Inflammatory macrophage treated with lipopolysaccharide for 4 hours (primary cell): ENCODE results near the gene TM9SF2.
"Not testable (repeated sequence)": the region's sequence is repeated elsewhere in the genome, so short reads cannot be mapped to it uniquely, and the experiment has no call there.

ENCODE experiments used
- DNase-seq: peaks from one replicate; pipeline ENCODE4 v3.0.0-alpha.2; 2020

Gene TM9SF2

DNA sequence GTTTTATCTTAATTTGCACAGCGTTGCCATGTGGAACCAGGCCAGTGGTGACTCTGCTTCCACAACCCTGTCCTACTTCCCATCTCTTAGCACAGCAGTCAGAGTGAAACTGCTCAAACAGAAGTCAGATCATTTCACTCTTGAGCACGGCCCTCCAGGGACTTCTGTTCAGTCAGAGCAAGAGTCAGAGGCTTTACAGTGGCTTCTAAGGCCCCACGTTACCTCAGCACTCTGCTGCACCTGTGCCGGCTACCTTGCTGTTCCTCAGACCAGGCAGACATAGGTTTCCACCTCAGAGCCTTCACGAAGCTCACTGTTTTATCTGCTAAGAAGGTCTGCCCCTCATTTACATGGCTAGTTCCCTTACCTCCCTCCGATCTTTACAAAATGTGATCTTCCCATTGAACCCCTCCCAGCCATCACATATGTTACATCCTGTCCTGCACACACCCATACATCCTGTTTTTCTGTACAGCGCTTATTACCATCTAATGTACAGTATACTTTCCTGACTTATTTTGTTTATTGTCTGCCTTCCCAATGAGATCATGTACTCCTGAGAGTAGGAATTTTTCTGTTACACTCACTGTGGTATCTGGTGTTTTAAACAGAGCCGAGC is 41.6 kb downstream of the TM9SF2 start:
- DNase-seq, result peak; percentile 72

DNA sequence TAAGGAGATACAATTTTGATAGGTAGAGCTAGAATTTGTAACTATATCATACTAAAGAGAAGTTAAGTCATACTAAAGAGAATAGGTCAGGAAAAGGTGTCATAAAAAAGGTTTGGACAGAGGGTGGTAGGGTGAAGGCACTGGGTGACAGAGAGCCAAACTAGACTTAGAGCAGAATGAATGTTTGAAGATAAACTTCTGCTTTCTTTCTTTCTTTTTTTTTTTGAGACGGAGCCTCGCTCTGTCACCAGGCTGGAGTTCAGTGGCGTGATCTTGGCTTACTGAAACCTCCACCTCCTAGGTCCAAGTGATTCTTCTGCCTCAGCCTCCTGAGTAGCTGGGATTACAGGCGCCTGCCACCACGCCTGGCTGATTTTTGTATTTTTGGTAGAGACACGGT is 44.1 kb downstream of the TM9SF2 start:
- DNase-seq, result no peak

DNA sequence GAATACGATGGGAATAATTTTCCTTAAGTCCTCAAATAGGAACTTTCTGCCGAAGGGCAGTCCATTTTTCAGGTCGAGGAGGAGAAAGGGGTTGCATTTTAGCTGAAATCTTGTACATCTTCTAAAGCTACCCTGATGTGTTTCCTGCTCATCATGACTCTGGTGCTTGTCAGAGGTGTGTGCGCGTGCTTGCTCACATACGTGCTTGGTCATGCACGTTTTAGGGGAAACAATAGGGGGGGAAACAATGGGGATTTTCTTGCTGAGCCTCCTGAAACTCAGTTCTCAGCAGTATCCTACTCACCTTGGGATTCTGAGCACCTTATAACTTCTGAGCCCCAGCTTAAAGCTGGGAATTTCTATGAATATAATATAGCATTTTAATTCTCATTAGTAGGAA is 44.7 kb downstream of the TM9SF2 start:
- no peak for DNase-seq

DNA sequence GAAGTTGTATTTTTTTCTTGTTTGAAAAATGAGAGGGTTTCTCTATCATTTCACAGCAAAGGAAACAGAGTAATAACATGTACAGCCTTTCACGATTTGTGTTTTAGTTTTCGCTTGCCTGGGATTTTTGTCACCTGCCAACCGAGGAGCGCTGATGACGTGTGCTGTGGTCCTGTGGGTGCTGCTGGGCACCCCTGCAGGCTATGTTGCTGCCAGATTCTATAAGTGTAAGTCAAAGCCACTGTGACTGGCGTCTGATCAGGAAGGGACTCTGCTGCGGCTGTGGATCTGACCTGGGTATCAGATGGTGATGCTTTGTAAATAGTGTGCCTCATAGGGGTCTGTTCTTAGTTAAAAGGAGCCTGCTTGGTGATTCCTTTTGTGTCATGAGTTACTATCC is 45.6 kb downstream of the TM9SF2 start:
- DNase-seq, result no peak

DNA sequence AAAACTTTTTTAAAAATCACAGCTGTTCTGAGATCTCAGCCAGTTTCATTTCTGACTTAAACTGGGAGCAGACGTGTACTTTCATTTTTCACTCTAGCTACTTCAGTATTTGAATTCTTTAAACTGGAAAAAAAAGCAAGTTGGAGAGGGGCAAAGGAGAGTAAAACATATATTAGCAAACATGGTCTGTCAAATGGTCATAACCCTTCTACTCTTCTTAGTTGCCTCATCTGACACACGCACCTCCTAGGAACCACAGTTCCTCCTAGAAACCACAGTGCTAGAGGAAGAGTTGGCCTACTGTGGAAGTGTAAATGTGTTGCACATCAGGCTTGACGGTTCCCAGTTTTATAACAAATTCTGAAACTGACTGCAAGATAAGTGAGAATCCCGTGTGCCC is 47.2 kb downstream of the TM9SF2 start:
- DNase-seq, result peak; percentile 74

DNA sequence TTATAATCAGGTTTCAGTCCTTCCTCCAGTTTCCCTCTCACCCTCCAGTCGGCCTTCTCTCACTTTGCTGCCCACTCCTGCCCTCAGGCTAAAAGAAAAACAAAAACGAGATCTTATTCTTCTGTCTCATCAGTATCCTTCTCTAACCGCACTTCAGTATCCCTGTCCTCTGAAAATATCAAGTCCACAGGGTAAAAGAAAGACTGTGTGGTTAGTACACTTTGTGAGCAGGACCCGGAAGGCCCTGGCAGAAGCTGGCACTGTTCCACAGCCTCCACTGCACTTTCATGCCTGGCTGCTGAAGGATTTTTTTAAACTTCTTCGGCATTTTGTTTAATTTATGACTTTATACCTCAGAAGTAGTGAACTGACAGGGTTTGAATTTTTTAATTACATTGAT is 51.8 kb downstream of the TM9SF2 start:
- DNase-seq, result no peak

DNA sequence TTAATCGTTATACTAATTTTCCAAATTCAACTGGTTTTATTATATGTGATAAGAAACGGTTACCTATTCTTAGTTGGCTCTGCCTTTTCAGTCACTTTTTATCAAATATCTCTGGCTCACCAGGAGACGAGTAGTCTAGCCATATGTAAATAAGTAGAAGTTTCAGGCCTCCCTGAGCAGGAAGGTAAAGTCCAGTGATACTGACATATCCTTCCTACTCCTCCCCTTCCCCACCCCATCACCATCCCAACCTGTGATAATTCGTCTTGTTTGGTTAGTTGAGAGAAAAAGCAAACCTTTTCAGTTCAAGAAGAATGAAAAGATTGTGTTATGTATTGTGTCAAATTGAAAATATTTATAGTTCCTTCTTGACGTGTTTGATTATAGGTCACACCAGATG is 53.9 kb downstream of the TM9SF2 start:
- no peak for DNase-seq

DNA sequence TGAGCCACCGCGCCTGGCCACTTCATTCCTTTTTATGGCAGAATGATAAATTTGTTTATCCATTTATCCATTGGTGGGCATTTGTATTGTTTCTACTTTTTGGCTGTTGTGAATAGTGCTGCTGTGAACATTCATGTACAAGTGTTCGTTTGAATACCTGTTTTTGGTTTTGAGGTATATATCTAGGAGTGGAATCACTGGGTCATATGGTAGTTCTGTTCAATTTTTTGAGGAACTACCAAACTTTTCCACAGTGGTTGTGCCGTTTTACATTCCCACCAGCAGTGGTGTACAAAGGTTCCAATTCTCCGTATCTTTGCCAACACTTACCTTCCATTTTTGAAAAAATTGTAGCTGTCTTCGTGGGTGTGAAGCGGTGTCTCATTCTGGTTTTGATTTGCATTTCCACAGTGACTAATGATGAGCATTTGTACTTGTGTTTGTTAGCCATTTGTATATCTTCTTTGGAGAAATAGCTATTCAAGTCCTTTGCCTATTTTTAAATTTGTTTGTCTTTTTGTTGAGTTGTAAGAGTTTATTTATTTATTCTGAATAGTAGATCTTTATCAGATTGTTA is 55.7 kb downstream of the TM9SF2 start:
- DNase-seq, result no peak

DNA sequence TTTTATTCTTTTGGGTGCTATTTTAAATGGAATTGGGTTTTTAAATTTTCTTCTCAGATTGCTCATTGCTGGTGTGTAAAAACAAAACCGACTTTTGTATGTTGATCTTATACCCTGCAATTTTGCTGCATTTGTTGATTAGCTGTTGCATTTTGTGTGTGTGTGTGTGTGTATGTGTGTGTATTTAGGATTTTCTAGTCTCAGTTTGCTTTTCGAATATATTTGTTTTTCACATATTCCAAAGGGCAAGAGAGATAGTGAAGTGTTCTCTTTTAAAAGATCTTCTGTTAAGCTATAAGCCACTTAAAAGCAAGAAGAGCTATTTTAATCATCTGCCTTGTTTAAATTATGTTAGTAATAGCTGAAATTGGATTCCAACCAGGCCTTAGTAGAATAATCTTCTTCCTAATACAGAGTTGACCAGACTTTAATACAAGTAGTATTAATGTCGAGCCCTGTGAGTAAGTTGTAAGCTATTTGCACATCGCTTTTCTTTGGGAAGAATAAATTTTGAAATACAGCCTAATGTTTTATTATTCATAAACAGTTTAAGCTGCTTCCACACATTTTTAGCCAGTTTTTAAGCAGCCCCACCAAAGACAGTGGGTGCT is 57.4 kb downstream of the TM9SF2 start:
- DNase-seq, result no peak

DNA sequence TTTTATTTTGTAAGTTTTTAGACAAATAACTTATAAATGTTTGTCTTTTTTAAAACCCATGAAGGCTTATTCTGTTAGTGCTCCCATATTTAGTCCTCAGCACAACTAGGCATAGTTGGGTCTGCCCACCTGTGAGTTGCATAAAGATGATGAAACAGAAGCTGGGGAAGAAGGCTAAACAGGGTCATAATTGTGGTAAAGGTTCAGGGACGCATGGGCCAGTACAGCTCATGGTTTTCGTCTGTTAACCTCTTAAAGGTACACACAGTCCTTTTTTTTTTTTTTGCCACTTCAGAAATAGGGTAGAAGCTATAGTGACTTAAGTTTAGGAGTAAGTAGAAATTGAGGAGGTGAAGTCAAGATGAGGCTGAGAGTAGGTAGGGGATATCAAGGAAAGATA is 58.3 kb downstream of the TM9SF2 start:
- DNase-seq, result no peak

DNA sequence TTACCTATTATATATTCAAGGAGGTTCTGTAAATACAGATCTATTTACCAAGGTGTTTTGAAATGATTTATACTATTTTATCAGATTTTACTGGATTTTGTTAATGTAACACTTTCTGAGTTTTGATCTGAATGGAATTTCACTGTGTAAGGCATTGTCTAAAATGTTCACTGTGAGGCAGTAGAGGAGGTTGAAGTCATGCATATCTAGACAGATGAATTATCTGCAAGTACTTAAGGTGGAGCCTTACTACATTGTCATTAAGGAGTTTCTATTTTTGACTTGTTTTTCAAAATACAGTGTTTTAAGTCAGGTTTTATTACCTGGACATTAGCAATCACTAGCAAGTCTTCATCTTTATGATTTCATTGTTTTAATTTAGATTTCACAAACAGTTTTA is 62.1 kb downstream of the TM9SF2 start:
- no peak for DNase-seq

DNA sequence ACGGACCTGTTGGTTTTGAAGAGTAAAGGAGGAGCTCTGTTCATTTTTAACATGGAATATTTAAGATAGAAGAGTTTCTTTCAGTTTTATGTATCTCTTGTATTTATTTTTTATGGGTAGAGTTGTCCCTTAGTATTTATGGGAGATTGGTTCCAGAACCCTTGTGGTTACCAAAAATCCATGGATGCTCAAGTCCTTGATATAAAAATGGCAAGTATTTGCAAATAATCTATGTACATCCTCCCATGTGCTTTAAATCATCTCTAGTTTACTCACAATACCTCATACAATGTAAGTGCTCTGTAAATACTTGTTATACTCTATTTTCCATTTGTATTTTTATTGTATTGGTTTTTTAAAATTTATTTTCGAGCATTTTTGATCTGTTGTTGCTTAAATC is 63.1 kb downstream of the TM9SF2 start:
- no peak for DNase-seq

DNA sequence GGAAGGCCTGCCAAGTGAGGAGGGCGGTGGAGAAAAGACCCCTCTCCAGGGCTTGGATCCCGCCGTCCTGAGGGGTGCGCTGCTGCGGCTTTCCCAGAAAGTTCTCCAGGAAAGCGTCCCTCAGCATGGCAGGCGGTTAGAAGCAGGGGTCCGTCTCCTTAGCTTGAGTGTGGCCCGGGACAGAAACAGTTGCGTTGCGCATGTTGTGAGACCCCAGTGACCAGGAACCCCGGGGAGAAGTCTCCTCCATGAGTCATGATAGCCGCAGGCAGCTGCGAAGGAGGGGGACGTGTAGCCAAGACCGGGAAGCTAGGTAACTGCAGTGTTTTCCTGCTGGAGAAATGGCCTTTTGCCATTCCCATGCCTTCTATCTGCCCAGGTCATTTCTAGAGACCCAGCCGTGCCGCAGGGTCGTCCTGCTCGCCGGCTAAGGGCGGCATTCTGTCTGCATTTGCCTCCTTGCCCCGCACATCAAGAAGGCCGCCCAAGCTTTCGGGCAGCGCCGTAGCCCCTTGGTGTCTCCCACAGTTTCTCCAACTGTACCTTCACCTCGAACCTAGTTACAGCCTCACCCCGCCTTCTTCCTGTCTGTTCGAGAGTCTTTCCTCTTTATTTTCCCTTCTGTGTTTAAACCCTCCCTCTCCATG is 64.3 kb downstream of the TM9SF2 start:
- DNase-seq, result no peak

DNA sequence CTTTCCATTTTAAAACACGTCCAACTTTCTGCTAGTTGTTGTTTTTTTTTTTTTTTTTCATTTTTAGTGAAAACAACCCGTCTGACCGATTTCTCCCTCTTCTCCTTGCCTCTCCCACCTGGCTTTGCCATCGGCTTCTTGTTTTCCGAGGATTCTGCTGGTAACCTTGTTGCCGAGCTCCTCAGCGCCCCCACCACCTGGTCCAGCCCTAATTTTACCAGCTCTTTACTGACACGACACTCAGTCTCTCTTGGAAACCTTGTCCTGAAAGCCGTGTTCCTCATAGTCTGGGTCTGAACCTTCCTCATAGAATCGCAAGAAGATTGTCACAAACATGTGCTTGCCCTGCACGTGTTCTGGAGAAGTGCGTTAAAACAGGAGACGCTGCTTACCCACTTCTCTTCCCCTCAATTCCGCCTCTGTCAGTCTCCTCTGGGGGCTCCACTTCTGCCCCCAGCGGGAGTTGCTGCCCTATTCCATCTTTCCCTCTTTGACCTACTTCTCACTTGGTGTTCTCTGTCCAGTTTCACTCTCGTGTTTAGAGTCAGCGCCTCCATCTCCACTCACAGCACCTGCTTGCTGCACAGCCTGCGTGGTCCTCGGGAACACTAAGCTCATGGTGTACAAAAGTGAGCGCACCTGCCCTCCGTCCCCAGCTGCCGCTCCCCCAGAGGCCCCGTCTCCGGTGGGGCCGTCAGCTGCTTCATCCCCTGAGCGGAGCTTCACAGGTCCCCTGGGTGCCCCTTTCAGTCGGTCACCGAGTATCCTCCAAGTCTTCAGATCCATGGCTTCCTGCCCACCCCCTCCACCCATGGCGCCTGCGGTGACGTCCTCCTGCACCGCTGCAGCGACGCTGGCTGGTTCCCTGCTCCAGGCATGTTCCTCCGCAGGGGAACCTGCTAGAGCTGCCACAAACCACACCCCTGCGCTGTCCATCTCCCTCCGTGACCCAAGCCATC is 65.1 kb downstream of the TM9SF2 start:
- DNase-seq, result no peak

DNA sequence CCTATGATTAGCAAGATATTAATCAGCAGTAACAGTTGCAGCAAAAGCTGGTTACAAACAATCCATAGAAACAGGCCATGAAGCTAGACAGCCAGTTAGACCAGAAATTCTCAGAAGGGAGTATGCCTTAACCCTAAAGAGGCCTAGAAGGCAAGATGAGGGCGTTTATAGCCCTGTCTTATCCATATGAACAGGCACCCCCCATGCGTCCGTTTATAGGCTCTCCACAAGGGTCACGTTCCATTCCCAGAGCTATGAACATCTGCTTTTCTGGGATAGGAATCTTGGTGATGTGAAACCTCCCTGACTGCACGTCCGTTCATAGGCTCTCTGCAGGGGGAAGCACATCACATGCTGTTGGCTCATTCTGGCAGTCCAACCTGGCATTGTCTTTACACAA is 67.6 kb downstream of the TM9SF2 start:
- DNase-seq, result not testable (repeated sequence)

DNA sequence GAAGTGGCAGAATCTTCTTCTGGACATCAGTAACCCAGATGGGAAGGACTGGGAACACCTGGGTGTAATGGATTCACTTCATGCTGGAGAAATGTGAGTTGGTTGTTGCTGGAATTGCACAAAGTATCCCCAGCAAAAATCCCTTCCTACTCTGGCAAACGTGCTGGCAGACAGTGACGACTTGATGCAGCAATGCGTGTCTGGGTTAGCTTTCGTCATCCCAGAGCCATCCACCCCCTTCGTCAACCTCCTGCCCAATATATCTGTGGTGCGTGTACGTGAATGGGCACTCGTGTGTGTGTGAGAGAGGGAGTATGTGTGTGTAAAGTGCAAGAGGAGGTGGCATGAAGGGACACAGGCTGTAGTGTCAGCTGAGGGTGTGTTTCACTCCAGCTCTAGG is 70.9 kb downstream of the TM9SF2 start:
- DNase-seq, result no peak

DNA sequence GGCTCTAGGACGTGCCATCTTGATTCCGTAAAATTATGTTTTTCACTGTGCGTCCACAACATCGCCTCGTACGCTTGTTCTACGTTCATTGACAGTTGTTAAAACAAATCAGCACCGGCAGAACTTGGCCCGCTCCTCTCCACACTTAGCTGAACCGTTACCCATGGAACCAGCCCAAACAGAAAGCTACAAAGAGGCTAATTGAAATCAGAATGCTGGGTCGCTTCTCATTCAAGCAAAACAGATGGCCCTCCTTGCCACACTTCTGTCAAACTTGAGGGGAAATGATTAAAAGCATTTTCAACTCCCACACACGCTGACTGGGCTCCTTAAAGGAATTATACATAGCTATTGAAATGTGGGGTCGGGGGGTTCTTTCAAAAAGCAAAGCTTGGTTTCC is 71.6 kb downstream of the TM9SF2 start:
- DNase-seq, result no peak

DNA sequence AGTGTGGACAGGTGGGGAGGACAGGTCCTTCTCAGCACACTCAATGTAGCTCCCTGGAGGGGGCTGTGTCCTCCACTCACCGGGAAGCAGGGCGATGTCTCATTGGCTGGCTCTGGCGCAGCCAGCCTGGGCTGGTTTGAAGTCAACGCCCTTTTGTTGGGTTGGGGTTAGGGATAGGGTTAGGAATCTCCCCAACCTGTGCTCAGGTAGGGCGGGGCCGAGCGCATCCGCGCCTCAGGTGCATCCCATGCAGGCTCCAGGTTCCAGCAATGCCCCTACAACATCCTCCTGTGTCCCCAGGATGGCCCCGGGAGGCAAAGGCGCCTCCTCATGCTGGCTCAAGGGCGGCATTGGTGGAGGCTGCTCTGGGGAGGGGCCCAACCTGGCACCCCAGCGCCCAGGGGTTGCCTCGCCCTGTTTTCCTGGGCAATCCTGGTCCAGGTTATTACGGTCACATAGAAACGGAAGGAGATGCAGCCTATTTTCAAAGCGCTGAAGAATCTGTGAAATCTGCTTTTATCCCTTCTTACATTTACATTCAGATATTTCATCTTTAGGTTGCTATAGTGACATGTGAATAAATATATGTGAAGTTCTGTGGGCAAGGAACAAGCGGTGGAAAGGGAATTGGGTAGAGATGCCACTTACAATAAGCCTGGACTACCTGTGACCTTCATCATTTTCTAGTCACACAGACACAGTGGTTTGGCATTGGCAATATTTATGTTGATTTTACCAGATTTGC is 74.3 kb downstream of the TM9SF2 start:
- no peak for DNase-seq

DNA sequence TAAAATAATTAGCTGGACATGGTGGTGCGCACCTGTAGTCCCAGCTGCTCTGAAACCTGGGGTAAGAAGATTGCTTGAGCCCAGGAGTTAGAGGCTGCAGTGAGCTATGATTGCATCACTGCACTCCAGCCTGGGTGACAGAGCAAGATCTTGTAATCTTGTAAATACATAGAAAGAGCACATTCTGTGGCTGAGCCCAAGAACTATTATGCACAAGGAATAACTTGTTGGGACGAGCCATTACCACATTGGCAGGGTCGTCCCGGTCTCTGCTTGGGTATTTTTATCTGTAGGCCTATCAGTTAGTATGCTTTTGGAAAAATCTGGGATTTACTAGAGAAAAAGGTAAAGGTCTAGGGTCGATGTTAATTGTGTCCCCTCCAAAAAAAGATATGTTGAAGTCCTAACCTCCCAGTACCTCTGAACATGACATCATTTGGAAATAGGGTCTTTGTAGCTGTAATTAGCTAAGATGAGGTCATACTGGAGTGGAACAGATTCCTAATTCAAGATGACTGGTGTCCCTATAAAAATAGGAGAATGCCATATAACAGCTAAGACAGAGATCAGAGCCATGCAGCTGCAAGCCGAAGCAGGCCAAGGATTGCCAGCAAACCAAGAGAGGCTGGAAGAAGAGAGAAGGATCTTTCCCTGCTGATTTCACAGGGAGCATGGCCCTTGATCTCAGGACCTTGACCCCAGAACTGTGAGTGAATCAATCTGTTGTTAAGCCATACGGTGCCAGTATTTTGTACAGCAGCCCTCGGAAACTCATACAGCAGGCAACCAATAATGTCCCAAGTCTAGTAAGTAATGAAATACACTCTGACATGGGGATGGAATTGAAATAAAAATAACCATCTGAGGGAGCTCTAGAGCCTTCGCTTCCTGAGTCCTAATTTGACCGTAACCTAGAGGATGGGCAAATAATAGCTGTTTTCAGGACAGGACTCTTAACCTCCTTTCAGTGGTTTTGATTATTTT is 77.0 kb downstream of the TM9SF2 start:
- no peak for DNase-seq

DNA sequence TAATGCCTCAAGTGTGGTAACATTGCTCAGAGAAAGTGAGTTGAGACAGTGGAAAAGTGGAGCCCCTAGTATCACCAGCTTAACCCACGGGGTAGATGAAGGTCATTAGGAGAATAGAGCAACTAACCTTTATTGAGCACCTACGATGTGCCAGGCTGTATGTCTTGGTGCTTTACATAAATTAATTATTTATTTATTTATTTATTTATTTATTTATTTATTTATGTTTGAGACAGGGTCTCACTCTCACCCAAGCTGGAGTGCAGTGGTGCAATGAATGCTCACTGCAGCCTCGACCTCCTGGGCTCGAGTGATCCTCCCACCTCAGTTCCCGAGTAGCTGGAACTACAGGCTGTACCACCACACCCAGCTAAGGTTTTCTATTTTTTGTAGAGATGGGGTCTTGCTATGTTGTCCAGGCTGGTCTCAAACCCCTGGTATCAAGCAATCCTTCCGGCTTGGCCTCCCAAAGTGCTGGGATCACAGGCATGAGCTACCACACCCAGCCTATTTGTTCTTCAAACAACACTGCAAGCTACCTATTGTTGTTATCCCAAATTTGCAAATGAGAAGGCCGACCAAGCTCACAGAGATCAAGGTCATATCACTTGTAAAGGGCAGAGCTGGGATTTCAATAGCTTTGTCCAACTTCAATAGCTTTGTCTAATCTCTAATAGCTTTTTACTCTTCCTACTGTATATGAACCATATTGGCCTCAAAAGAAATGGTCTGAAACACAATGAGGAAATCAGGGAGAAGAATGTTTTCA is 79.4 kb downstream of the TM9SF2 start:
- DNase-seq, result no peak
